HEK293 (cell line): Measurements from ENCODE around the gene SIGMAR1.

ENCODE experiments used
- CTCF ChIA-PET: fragments of 350-600 bp; formaldehyde crosslinking; extraction: SDS; loops from one replicate; lab custom pipeline; 2021; ENCODE audit warnings: antibody characterized with exemption; lab: Yijun Ruan, JAX
- POLR2A ChIA-PET: fragments of 300-600 bp; formaldehyde crosslinking; extraction: SDS; loops from one replicate; lab custom pipeline; 2020; ENCODE audit warnings: antibody characterized with exemption, inconsistent platforms; lab: Yijun Ruan, JAX
- H3K27ac ChIP-seq: fragments of 200-500 bp; sonication (Bioruptor generic); 2 replicates; pipeline ENCODE4 v1.5.1; 2014; ENCODE audit warnings: low read depth, low read length, control low read depth, inconsistent platforms; ENCODE audit errors: extremely low read depth
- H3K36me3 ChIP-seq, 2 experiments: fragments of 200-500 bp in 1 of 2; sonication (Bioruptor generic) in 1 of 2; 1 replicate in 1 of 2; 2 replicates in 1 of 2; pipeline ENCODE4 v1.5.1; 2014 to 2017; ENCODE audit warnings: inconsistent platforms in 2 of 2, low read length in 2 of 2; ENCODE audit not compliant: control insufficient read depth in 2 of 2, insufficient read depth in 1 of 2
- H3K4me1 ChIP-seq: fragments of 200-500 bp; sonication (Bioruptor generic); 2 replicates; pipeline ENCODE4 v1.5.1; 2014; ENCODE audit warnings: mild to moderate bottlenecking, low read length, inconsistent platforms; ENCODE audit not compliant: control insufficient read depth, insufficient read depth
- H3K4me3 ChIP-seq: 2 replicates; pipeline ENCODE4 v1.5.1; 2011; ENCODE audit warnings: low read depth, mild to moderate bottlenecking, control low read depth, low read length, moderate library complexity
- H3K9me3 ChIP-seq: fragments of 200-500 bp; sonication (Bioruptor generic); 2 replicates; pipeline ENCODE4 v1.5.1; 2014; ENCODE audit warnings: low read depth, low read length, inconsistent platforms; ENCODE audit not compliant: control insufficient read depth, insufficient read depth
- ZNF175 ChIP-seq: fragments of 450-650 bp; formaldehyde crosslinking; IDR thresholded peaks from 2 replicates; pipeline ENCODE4 v1.5.1; 2016; ENCODE audit warnings: missing biosample characterization, missing genetic modification characterization
- ZNF292 ChIP-seq: fragments of 450-650 bp; formaldehyde crosslinking; IDR thresholded peaks from 2 replicates; pipeline ENCODE4 v1.5.1; 2016; ENCODE audit warnings: low read depth, missing biosample characterization, missing genetic modification characterization, borderline replicate concordance
- ZNF311 ChIP-seq: fragments of 450-650 bp; formaldehyde crosslinking; IDR thresholded peaks from 2 replicates; pipeline ENCODE4 v1.5.1; 2017; ENCODE audit warnings: missing biosample characterization, missing genetic modification characterization, borderline replicate concordance
- ZNF37A ChIP-seq: fragments of 450-650 bp; IDR thresholded peaks from 2 replicates; pipeline ENCODE4 v1.5.1; 2018; ENCODE audit warnings: missing biosample characterization, missing genetic modification characterization
- ZNF510 ChIP-seq: fragments of 450-650 bp; formaldehyde crosslinking; IDR thresholded peaks from 2 replicates; pipeline ENCODE4 v1.5.1; 2018; ENCODE audit warnings: mild to moderate bottlenecking, missing genetic modification characterization, missing biosample characterization; ENCODE audit not compliant: insufficient replicate concordance
- ZNF549 ChIP-seq: fragments of 450-650 bp; IDR thresholded peaks from 2 replicates; pipeline ENCODE4 v1.5.1; 2018; ENCODE audit warnings: missing biosample characterization, missing genetic modification characterization, mild to moderate bottlenecking, inconsistent platforms, moderate library complexity
- ZNF658 ChIP-seq: fragments of 450-650 bp; formaldehyde crosslinking; IDR thresholded peaks from 2 replicates; pipeline ENCODE4; 2016; ENCODE audit warnings: missing biosample characterization, missing genetic modification characterization
- TF ChIP-seq, protein P1 (sequence below): fragments of 450-650 bp; formaldehyde crosslinking; IDR thresholded peaks from 2 replicates; pipeline ENCODE4 v1.5.1; 2016; ENCODE audit warnings: missing biosample characterization, missing genetic modification characterization
- TF ChIP-seq, protein P2 (sequence below): fragments of 450-650 bp; formaldehyde crosslinking; IDR thresholded peaks from 2 replicates; pipeline ENCODE4 v1.5.1; 2016; ENCODE audit warnings: missing biosample characterization, missing genetic modification characterization
- TF ChIP-seq, protein P3 (sequence below): fragments of 450-650 bp; formaldehyde crosslinking; IDR thresholded peaks from 2 replicates; pipeline ENCODE4 v1.5.1; 2017; ENCODE audit warnings: missing biosample characterization, missing genetic modification characterization
- TF ChIP-seq, protein P4 (sequence below): fragments of 450-650 bp; formaldehyde crosslinking; IDR thresholded peaks from 2 replicates; pipeline ENCODE4 v1.5.1; 2017; ENCODE audit warnings: missing biosample characterization, mild to moderate bottlenecking, missing genetic modification characterization, moderate library complexity
- TF ChIP-seq, protein P5 (sequence below): fragments of 450-650 bp; formaldehyde crosslinking; IDR thresholded peaks from 2 replicates; pipeline ENCODE4 v1.5.1; 2016; ENCODE audit warnings: missing biosample characterization, missing genetic modification characterization

Gene SIGMAR1

DNA sequence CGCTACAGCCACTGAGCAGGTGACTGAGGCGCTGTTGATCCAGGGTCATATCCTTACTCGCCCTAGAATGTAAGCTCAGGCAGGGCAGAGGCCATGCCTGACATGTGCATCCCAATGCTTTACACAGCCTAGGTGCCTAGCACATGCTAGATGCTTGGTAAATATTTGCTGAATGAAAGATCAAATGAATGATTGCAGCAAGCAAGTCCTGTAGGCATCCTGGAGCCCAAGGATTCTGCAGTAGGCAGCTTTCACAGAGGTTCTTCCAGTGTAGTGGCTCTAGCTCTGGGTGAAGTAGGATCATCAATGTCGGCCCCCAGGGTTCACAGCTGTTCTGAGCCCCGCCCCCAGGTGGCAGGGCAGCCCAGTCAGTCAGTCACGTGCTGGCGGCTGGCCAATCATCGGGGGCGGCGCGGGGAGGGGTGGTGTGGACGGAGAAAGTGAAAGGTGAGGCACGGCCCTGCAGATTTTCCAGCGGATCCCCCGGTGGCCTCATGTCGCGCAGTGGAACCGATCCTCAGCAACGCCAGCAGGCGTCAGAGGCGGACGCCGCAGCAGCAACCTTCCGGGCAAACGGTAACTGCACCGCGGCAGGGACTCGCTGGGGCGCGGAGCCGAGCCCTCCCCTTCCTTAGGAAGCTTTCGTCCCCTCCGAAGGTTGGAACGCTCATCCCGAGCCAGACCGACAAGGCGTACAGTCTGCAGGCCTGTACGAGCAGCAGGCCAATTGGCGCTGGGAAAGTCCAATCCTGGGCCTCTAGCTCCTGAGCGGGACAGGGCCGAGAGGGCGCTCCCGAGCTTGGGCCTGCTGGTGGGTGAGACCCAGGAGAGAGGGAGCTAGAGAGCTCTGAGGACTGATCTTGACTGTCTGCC is 8.9 kb upstream of the SIGMAR1 start, which contains the start of gene GALT (continued):
- TF ChIP-seq, protein P1, sequence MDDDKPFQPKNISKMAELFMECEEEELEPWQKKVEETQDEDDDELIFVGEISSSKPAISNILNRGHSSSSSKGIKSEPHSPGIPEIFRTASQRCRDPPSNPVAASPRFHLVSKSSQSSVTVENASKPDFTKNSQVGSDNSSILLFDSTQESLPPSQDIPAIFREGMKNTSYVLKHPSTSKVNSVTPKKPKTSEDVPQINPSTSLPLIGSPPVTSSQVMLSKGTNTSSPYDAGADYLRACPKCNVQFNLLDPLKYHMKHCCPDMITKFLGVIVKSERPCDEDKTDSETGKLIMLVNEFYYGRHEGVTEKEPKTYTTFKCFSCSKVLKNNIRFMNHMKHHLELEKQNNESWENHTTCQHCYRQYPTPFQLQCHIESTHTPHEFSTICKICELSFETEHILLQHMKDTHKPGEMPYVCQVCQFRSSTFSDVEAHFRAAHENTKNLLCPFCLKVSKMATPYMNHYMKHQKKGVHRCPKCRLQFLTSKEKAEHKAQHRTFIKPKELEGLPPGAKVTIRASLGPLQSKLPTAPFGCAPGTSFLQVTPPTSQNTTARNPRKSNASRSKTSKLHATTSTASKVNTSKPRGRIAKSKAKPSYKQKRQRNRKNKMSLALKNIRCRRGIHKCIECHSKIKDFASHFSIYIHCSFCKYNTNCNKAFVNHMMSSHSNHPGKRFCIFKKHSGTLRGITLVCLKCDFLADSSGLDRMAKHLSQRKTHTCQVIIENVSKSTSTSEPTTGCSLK, result no peak

DNA sequence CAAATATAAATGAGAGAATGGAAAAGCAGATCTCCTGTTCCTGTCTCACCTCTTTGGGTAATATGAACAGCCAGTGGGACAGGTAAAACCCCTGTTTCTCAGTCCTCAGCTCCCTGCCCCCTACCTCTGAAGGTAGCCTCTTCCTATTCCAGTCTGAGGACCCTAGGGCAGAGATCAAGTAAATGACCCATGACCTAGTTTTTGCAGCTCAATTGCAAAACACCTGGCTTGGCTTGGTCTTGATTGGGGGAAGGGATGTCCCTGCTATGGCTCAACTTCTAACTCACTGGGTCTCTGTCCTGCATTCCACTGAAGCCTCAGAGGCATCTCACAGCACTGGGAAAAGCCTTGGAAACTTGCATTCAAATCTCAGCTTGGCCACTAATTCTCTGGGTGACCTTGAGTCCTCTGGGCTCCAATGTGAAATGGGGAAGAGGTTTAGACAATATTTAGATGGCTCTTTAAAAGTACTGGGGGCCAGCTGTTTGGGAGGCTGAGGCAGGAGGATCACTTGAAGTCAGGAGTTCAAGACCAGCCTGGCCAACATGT is 7.3 kb upstream of the SIGMAR1 start:
- TF ChIP-seq, protein P2, sequence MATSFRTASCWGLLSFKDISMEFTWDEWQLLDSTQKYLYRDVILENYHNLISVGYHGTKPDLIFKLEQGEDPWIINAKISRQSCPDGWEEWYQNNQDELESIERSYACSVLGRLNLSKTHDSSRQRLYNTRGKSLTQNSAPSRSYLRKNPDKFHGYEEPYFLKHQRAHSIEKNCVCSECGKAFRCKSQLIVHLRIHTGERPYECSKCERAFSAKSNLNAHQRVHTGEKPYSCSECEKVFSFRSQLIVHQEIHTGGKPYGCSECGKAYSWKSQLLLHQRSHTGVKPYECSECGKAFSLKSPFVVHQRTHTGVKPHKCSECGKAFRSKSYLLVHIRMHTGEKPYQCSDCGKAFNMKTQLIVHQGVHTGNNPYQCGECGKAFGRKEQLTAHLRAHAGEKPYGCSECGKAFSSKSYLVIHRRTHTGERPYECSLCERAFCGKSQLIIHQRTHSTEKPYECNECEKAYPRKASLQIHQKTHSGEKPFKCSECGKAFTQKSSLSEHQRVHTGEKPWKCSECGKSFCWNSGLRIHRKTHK (tag by site-specific recombination), result no peak
- TF ChIP-seq ZNF549 (tag by site-specific recombination) (no peak), ZNF175 (no peak), ZNF311 (tag by site-specific recombination) (no peak), ZNF510 (no peak), ZNF658 (tag by site-specific recombination) (no peak), ZNF292 (tag by site-specific recombination) (no peak), ZNF37A (tag by site-specific recombination) (no peak)
- TF ChIP-seq, protein P3, sequence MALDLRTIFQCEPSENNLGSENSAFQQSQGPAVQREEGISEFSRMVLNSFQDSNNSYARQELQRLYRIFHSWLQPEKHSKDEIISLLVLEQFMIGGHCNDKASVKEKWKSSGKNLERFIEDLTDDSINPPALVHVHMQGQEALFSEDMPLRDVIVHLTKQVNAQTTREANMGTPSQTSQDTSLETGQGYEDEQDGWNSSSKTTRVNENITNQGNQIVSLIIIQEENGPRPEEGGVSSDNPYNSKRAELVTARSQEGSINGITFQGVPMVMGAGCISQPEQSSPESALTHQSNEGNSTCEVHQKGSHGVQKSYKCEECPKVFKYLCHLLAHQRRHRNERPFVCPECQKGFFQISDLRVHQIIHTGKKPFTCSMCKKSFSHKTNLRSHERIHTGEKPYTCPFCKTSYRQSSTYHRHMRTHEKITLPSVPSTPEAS (tag by site-specific recombination), result no peak
- TF ChIP-seq, protein P4, sequence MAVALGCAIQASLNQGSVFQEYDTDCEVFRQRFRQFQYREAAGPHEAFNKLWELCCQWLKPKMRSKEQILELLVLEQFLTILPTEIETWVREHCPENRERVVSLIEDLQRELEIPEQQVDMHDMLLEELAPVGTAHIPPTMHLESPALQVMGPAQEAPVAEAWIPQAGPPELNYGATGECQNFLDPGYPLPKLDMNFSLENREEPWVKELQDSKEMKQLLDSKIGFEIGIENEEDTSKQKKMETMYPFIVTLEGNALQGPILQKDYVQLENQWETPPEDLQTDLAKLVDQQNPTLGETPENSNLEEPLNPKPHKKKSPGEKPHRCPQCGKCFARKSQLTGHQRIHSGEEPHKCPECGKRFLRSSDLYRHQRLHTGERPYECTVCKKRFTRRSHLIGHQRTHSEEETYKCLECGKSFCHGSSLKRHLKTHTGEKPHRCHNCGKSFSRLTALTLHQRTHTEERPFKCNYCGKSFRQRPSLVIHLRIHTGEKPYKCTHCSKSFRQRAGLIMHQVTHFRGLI (tag by site-specific recombination), result no peak
- TF ChIP-seq, protein P5, sequence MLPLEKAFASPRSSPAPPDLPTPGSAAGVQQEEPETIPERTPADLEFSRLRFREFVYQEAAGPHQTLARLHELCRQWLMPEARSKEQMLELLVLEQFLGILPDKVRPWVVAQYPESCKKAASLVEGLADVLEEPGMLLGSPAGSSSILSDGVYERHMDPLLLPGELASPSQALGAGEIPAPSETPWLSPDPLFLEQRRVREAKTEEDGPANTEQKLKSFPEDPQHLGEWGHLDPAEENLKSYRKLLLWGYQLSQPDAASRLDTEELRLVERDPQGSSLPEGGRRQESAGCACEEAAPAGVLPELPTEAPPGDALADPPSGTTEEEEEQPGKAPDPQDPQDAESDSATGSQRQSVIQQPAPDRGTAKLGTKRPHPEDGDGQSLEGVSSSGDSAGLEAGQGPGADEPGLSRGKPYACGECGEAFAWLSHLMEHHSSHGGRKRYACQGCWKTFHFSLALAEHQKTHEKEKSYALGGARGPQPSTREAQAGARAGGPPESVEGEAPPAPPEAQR, result no peak
- H3K4me3 ChIP-seq, result no peak overlapping the region
- no peak overlapping the region for H3K27ac ChIP-seq
- peaks cover 0 to 26% of the 10 kb centered on the region in 2 experiments; a peak in 2 of 3 replicates for H3K36me3 ChIP-seq
- CTCF ChIA-PET, result interaction anchor here (0.7 to 13.3 kb wide), 8 partner anchors 9 to 350 kb away, joined by 3 to 125 read pairs (median 4); partner anchors contain the start of gene SIGMAR1
- no peaks in the 10 kb centered on the region for H3K9me3 ChIP-seq
- POLR2A ChIA-PET, result interaction anchor here (0.5 to 5.7 kb wide), 3 partner anchors 9 to 470 kb away, joined by 3 to 90 read pairs (median 4); partner anchors contain the start of gene SIGMAR1
- no peaks in the 10 kb centered on the region; the same call in 1 of the 2 replicates for H3K4me1 ChIP-seq
